ENCODE data around the gene COL19A1.

The COL19A1 gene

DNA sequence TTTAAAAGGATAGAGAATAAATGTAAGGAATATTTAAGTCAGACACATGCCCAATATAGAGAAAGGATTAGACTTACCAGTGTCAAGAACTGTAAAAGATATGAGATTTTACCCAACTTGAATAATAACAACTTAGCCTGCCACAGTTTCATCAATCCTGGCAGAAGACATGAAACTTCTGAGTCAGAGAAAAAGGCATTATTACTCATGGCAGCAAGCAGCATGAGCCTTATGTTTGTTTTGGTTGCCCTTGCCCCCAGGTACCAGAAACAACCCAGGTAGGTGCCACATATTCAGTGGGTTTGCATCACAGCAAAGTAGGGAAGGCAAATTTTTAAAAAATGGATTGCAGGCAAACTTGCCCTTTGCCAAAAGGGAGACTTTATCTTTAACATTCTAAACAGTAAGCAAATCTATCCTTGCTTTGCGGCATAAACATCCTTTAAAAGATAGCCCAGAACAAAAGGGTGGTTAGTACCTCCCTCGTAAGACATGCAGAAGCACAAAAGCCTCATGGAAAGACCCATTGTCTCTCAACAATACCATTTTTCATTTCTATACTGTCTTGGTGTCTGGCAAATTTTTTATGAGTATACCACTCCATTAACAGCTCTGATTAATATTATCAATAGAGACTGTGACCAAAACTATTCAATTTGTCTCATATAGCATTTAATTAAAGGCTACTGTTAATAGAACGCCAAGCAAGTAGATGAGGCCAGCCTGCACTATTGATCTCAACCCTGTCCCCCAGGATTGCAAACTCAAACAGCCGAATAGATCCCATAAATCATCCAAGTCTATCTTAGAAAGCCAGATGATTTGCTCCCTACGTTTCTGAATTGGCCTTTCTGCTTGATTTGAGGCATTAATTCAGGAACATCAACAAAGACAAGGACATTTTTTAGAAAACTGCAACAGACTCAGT is 185.1 kb downstream of the COL19A1 start:
- DNase-seq (ENCODE audit: extremely low read depth in 1 of 2, low read depth in 1 of 2), result no peak

DNA sequence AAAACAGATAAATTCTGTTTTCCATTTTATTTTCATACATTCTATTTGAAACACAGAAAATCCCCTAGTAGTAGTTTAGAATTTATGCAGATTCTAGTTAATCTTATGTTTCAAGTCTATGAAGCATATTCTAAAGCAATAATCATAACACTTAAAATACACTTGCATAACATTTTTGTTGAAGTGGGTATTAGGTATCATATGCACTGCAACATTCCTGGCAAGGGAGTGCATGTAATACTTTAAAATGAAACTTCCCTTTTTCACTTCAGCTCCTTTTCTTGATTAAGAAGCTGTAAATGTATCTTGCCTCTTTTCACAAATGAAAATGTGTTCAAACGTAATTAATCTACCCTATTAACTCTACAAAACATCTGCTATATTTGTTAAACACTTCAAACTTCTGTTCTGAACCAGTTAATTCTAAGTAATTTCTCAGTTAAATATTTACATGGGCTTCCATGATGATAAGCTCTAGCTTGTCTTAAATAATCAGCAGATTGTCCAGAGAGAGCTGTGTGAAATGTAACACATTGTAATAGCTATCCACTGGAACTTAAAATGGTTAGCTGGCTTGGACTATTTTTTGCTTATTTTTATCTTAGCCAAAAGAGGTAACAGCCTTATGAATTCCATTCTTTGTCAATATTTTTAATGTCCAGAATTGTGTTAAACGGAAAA is 192.8 kb downstream of the COL19A1 start:
- no peak for DNase-seq (ENCODE audit: extremely low read depth in 1 of 2, low read depth in 1 of 2)

DNA sequence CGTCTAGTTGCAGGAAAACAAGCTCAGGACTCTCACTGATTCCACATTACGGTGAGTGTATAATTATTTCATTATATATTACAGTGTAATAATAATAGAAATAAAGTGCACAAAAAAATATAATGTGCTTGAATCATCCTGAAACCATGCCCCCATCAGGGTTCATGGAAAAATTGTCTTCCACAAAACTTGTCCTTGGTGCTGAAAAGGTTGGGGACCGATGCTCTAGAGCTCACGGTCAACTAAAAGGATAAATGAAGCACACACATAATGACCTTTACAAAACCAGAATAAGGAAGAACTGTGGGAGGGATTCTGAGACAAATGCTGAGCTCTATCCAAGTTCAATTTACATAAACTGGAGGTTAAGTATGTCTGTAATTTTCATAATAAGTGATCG is 194.3 kb downstream of the COL19A1 start:
- DNase-seq (ENCODE audit: extremely low read depth in 1 of 2, low read depth in 1 of 2), result no peak

DNA sequence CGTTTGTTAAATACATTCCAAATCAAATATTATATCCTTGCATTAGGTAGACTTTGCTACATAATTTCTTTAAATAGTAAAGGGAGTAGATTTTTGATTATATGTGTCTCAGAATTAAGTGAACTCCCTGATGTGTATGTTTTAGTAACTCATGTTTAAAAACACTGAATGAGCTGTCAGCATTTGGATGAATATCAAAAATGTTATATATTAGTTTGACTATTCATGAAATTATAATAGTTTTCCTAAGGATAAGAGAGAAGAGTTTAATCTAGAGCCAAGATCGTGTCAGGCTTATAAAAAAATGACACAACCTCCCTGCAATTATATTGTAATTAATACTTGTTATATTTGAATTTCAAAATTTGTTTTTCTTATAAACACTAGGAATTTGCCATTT is 195.2 kb downstream of the COL19A1 start:
- DNase-seq (ENCODE audit: extremely low read depth in 1 of 2, low read depth in 1 of 2), result no peak

DNA sequence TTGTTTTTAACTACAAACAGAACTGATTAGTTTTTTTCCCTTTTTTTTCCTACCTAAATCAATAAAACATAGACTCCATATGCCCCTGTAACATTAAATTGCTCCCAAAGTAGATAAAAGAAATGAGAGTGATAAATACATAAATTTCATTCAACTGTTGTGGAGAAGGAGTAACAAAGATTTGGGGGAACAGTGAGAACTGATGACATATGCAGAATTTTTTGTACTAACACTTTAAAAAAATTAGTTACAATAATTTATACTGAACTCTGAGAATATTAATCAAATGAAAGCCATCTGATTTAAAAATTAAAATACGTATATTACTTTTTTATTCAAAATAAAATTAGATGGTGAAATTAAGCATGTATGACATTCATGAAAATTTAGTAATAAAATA is 195.7 kb downstream of the COL19A1 start:
- no peak for DNase-seq (ENCODE audit: extremely low read depth in 1 of 2, low read depth in 1 of 2)

DNA sequence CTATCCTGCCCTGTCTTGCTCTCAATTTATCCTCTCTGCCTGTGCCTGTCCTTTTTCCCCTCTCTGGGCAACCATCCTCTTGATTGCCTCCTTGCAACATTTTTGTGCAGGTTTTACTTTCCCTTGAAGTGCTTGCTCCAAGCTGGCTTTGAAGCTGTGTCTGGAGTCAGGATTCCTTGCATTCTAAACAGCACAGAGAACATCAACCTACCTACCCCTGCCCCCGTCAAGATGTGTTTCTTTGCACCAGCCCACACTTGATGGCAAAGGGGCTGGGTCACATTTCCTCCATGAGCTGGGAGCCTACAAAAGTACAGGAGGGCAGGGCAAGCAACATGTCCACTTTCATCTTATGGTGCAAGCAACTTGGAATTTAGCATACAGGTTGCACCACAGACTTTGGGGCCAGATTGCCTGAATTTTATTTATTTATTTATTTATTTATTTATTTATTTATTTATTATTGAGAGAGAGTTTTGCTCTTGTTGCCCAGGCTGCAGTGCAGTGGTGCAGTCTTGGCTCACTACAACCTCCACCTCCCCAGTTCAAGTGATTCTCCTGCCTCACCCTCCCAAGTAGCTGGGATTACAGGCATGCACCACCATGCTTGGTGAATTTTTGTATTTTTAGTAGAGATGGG is 206.3 kb downstream of the COL19A1 start:
- no peak for DNase-seq (ENCODE audit: extremely low read depth in 1 of 2, low read depth in 1 of 2)

DNA sequence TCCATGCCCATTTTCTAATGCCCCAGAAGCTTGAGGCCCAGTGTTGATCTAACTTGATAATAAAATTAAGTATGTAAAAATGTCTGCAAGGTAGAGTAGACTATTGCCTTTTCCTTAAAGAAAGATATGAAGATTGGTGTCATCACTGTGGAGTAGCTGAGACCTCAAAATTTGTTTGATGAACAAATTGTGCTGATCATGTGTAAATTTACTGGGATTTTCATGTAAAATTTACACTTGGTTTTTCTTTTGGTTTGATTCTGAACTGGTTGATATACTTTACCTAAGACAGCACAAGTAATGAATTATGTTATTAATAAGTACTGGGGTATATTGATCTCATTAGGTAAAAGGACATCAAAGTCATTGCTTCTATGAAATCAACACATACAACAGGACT is 207.3 kb downstream of the COL19A1 start:
- DNase-seq (ENCODE audit: extremely low read depth in 1 of 2, low read depth in 1 of 2), result no peak

DNA sequence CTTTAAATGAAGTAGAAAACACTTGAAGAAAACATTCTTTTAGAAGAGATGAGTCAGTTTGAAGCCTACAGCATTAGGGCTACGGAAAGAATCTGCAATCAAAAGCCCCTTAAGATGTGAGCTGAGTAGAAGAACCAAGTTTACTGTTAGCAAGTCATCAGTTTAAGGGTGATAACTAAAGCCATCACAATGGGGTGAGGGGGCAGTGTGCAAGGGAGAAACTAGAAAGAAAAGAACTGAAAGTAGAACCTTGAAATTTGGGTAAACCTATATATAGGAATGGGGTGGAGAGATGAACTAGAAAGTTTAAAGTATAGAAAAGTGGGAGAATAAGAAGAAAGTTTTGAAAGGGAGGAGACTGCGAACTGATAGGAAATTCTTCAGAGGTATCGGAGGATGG is 212.9 kb downstream of the COL19A1 start:
- DNase-seq (ENCODE audit: extremely low read depth in 1 of 2, low read depth in 1 of 2), result no peak

DNA sequence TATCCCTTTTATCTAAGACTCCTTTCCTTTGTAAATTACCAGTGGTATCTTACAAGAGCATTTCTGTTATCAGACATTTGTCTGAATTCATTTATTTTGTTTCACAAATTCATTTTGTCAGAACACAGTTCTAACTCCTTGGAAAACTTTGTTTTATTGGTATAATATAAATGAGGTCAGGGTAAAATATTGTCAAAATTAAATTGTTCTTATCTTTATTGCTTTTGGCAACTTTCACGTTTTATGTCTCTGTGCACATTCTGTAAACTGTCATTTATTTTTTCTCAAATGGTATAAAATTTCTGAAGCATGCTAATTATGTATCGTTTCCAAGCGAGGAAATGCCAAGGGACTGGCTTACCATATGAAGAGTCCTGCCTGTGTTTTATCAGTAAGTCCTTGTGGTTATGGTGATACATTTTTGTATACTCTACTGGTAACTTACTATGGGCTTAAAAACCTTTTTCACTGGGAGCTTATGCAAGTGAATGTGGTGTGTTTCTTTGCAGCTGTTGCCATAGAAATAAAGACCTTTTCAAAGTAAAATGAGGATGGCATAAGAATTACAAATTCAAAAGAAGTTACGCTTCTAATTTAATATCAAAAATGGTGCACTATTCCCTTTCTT is 214.2 kb downstream of the COL19A1 start:
- no peak for DNase-seq (ENCODE audit: extremely low read depth in 1 of 2, low read depth in 1 of 2)

DNA sequence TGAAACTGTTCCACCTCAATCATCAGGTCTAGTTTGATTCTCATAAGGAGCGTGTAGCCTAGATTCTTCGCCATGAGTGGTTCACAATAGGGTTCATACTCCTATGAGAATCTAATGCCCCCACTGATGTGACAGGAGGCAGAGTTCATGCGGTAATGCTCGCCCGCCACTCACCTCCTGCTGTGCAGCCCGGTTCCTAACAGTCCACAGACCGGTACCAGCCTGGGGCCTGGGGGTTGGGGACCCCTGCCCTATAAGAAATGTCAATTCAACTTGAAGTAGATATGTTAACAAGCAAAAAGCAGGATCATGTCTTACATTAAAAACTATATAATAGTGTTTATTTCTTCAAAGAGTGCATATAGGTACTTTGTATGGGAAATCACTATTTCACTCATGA is 216.5 kb downstream of the COL19A1 start:
- no peak for DNase-seq (ENCODE audit: extremely low read depth in 1 of 2, low read depth in 1 of 2)

DNA sequence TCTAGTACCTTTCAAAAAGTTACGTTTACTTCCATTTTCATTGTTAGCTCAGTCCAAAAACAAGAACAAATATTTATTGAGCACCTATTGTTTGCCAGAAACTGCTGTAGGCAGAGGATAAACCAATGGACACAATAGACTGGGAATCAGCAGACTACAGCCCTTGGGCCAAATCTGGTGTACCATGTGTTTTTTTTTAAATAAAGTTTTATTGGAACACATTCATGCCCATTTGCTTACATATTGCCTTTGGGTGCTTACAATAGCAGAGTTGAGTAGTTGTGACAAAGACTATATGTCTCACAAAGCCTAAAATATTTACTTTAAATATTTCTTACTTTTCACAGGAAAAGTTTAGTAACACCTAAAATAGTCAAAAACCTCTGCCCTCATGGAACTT is 220.4 kb downstream of the COL19A1 start:
- DNase-seq (ENCODE audit: extremely low read depth in 1 of 2, low read depth in 1 of 2), result no peak

DNA sequence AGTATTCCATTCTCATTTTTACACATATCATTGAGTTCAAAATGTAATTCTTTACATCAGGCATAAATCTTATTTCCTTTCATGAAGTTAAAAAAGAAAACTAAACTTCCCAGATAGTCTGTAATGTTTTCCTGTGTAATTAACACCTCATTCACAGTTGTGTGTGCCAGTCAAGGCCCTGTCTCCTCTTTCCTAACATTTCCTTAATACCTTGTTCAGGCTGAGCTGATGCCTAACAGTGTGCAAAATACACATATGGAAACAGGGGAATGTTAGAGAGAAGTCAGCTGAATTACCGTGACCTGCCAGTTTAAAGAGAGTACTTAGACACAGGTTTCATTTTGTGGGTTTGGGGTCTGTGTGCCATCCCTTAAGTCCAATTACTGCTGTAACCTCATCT is 227.8 kb downstream of the COL19A1 start:
- no peak for DNase-seq (ENCODE audit: extremely low read depth in 1 of 2, low read depth in 1 of 2)

DNA sequence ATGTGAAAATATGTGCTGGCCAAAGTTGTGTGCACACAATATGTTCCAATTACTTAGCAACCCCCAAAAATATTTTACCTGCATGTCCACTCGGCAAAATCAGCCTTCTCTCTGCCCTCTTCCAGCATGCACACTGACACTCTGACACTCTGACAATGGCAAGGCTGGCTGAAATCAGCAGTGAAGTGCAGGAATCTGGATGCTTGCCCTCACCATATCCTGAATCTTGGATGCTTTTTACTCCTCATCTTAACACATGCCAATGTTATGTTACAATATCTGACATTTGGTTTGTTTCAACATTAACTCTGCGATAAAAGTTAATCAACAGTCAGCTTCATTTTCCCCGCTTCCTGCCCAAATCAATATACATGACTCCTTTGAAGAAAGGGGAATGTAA is 233.4 kb downstream of the COL19A1 start:
- no peak for DNase-seq (ENCODE audit: extremely low read depth in 1 of 2, low read depth in 1 of 2)

DNA sequence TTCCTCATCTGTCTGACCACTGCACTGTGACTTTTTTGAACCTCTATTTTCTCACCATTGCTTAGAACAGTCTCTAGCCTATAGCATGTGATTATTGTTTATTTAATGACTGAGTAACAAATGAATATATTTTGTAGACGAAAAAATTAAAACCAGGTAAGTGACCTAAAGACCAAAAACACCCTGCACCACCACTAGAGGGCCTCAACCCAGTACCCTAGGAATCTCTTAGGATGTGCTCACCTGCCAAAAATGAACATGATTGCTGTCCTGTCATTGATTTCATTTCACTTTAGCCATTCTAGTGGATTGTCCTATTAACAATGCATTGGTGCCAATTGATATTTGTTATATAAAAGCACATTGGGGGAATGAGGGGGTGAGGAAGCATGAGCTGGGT is 237.4 kb downstream of the COL19A1 start:
- DNase-seq (ENCODE audit: extremely low read depth in 1 of 2, low read depth in 1 of 2), result no peak

DNA sequence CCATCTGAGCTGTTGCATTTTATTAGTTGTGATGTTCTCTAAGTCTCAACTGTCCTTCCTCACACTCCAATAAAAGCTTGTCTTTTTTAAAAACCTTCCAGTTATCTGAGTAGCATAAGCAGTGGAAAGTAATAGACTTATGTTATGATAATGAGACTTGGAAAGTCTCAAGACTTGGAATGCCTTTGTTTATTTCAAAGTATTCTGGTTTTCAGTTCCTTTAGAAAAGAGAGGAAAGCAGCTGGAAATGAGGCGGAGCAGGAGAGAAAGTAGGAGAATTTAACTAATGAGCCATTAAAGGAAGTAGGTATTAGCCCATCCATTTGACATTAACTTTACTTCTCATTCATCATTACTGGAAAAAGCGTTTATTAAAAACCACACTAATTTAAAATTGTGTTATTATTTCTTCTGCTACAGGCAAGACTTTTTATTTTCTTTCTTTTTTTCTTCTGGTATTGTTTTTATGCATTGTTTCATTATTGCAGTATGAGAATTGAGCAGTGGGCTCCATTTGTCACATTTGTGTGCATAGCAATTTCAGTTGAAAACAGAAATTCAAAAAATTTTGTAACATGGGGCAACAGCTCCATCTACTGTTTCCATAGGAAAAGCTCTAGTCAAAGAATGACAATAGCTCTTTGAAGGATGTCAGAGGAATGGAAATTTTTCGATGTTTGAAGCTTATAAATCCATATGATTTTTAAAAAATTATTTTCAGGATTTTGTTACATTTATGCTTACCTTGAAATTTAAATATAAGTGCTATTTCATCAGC is 241.7 kb downstream of the COL19A1 start:
- DNase-seq (ENCODE audit: extremely low read depth in 1 of 2, low read depth in 1 of 2), result no peak

DNA sequence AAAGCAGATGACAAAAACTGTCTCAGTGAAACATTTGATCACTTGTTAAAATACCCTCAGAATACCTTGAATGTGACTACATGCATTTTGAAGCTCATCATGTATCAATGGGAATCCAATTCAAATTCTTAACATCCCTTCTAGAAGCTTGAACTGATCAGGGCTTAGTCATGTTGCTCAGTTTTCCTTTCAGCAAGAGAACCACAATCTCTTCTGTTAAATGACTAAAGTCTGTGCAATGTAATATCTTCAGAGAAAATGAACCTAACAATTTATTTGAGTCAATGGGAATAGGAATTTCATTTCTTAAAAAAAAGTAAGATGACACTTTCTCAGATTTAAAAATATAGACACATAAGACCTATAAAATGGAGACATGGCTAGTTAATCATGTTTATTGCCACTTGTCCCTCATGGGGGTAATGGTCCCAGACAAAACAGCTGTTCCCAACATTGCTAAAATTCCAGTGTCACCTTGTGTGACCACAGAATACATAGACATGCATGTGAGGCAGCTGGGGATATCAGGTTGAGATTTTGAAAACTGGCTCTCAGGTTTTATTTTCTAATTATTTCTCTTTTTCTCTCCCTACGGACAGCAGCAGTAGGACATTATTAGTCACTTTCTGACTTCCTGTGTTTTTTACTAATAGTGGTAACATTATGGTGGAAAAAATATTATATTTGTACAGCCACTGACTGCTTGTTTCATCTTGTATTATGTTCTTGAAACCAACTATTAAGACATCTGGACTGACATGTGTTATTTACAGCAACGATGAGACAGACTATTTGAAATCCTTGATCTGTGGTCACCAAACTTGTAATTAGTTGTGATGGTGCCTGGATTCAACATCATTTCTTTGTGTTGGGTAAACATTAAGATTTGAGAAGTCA is 244.0 kb downstream of the COL19A1 start:
- DNase-seq (ENCODE audit: extremely low read depth in 1 of 2, low read depth in 1 of 2), result no peak

DNA sequence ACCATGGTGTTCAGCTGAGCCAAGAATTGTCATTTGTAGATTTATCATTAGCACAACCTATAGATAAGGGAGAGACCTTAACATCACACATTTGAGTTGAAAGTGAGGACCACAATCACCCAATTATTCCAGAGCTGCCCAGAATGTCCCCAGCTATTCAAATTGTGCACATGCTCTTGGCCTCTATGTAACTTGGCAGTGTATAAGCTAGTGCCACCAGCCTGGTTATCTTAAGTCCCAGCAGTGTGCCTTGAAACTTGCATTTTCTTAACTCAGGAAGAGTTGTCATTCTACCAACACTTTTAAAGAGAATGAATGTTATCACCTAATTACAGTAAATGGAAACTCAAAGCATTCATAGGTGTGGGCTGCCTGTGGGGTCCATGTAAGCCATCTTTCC is 245.4 kb downstream of the COL19A1 start:
- no peak for DNase-seq (ENCODE audit: extremely low read depth in 1 of 2, low read depth in 1 of 2)

DNA sequence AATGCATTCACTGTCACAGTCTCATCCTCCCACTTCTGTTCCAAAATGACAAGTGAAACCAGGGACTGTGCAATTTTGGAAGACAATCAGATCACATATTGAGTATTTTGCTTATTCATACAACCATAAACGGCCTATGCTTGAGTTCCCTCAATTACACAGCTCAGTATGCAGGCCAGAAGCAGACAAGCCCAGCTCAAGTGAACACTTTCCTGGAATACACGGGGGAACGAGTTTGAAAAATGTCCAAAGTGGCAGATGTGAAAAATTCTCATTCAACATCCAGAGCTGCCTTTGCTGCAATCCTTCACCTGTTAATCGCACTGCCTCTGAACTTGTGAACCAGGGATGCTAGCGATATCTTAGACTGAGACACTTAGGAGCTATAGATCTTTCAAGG is 246.4 kb downstream of the COL19A1 start:
- no peak for DNase-seq (ENCODE audit: extremely low read depth in 1 of 2, low read depth in 1 of 2)

DNA sequence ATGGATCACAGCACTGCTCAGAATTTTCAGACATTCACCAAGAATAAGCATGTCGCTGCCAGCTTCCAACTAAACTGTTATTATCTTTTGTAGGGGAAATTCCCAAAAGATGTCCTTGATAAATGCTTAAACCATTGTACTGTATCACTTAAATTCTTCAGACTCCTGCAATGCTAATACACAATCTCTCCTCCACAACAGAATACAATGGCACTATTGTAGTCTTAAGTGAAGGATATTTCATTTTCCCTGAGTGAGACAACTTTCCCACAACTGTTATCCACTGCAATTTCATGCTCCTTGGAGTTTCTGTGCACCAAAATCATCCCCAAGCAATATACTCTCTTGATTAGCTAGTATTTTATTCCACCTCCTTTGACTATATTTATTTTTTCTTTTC is 246.8 kb downstream of the COL19A1 start:
- no peak for DNase-seq (ENCODE audit: extremely low read depth in 1 of 2, low read depth in 1 of 2)

DNA sequence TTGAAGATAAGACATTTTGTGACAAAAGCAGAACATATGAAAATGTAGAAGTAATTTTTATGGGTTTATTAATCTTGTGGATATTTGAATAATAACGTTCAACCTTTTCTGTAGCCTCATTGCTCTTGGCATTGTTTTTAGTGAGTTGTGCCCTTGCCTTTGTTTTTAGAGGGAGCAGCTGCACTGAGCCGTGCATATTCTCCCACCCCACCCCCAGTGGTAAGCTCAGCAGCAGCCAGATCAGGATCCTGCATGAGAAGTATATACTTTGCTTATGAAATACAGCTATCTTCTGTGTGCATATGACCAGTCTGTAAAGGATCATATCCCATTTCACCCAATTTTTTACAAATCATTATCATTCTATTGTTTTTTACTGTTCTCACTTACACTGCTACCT is 252.3 kb downstream of the COL19A1 start:
- no peak for DNase-seq (ENCODE audit: extremely low read depth in 1 of 2, low read depth in 1 of 2)
